ENCODE data around the gene CDCP1.

The CDCP1 gene

DNA sequence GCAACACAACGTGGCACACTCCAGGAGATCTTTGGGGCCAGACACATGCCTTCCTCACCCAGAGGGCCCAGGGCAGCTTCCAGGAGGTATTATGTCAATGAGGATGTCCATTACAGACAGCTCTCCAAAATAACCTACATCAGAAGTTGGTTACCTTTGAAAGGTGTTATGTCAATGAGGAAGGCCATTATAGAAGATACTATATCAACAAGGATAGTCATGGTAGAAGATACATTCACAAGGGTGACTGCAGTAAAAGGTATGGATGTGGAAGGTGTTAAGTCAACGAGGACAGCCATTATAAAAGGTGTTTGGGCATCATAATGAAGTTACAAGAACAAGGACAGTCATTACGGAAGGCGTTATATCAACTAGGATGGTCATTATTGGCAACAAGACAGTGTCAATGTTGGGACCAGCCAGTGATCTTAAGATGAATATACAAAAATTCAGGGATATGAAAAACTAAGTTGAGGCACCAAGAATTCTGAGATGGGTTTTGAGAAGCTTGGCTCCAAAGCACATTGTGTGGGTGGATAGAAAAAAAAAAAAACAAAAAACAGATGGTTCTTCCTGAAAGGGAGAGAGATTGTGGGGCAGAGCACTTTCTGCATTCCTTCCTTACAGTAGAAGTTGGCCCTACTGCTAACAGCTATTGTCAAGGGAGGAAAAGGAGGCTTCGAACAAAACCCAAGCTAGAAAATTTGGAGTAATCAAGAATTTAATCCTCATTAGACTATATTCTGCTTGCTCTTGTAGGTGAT, 11.2 kb downstream of the CDCP1 start:
- DNase-seq: no peak

DNA sequence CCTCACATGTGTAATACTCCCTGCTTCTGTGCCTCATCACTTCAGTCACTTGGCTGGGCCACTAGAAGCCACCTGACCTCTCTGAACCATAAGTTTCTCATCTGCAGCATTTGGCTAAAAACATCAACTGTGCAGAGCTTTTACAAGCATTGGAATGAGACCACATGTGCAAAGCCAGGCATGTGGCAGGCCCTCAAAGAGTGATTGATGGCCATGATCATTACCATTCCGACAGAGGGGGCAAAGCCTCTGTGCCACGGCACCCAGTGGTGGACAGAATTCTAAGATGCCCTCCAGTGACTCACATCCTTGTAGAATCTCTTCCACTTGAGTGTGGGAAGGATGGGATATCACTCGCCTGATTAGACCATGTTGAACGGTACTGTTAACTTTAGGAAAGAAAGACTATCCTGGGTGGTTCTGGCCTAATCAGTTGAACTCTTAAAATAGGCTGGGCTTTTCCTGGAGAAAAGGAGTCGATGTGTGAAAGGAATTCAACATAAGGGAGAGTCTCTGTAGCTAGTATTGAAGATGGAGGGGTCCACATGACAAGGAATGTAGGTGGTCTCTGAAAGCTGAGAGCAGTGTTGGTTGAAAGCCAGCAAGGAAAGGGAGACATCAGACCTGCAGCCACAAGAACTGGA, 13.5 kb downstream of the CDCP1 start:
- no peak for DNase-seq

GRCh38 chr3:45131201-45131600, 15.0 kb downstream of the CDCP1 start:
- DNase-seq: no peak

DNA sequence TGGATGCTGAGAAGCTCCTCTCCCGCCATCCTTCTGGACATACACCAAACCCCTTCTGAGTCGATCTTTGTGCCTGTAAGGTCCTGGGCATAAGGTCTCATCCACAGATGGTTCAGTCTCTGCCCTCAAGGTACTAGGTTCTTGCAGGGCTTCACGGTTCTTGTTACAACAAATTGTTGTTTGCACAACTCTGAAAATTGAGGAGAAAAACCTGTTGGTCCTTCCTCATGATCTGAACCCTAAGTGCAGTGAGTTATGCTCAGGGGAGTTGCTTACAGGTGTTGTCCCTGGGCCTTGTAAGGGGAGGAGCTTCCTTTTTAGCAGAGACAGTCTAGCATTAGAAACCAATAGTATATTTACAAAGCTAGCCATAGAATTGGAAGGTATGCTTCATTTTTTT, 15.7 kb downstream of the CDCP1 start:
- DNase-seq: no peak

GRCh38 chr3:45128950-45129349, 17.2 kb downstream of the CDCP1 start:
- DNase-seq: no peak

DNA sequence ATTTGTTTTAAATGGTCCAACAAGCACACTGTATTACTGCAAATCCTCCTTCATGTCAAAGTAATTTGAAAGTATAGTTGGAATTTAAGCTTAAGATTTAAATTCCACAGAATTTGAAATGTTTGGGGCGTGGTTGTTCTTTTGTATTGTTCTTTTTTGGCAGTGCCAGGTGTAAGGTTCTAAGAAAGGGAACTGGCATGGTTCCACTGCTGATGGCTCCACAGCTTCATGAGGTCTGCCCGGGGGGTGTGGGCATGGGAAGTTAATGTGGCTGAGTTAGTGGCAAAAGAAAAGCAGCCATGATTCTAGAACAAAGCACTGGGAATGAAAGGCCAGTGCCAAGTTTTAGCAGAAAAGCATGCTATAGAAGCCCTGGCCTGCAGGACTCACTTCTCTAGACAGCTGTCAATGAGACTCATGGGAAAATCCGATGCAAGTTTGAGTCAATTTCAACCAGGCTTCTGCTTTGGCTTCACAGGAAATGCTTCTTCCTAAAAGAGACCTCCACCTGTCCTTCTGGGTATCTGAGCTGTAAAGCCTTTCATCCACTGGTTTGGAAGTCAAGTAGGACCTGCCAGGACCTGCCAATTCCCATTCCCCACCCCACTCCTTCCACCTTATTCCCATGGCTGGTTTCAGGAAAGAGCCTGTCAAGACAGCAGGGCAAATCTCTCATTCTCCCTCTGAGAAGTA, 18.9 kb downstream of the CDCP1 start:
- no peak for DNase-seq

DNA sequence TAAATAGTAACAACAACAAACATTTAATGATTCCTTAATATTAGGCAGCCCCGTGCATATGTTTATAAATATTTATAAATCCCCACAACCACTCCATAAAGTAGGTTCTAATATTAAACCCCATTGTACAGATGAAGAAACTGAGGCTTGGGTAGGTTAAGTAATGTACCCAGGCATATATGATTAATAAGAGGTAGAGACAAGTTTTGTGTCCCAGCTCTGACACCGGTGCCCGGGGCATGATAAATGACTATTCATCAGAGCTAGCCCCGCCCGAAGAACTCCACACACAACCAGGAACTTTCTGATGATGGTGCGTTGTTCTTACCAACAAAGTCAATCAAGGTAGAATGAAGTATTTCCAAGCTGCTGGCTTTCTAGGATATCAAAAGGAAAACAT, 19.4 kb downstream of the CDCP1 start:
- DNase-seq: no peak

GRCh38 chr3:45125550-45126026, 20.6 kb downstream of the CDCP1 start:
- DNase-seq: no peak

- DNase-seq: no peak
Measured at GRCh38 chr3:45124956-45125355, 21.2 kb downstream of the CDCP1 start.

- DNase-seq: no peak
Measured at GRCh38 chr3:45124352-45124751, 21.8 kb downstream of the CDCP1 start.

GRCh38 chr3:45123581-45124269, 22.5 kb downstream of the CDCP1 start:
- DNase-seq: no peak

DNA sequence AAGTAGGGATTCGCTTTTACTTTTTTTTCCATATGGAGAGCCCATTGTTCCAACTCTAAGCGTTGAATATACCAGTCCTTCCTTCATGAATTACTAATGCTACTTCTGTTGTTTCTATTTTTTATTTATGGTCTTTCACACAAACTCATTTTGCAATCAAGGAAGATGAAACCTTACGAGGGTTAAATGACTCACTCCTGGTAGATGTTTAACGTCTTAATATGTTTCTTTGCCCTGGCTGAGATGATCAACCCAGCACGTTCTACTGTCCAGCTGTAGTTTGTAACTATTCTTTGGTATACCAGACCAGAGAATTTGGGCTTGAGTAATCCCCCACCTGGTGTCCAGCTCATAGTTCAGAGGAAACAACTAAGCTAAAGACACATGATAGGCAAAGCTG, 23.1 kb downstream of the CDCP1 start:
- DNase-seq: no peak

DNA sequence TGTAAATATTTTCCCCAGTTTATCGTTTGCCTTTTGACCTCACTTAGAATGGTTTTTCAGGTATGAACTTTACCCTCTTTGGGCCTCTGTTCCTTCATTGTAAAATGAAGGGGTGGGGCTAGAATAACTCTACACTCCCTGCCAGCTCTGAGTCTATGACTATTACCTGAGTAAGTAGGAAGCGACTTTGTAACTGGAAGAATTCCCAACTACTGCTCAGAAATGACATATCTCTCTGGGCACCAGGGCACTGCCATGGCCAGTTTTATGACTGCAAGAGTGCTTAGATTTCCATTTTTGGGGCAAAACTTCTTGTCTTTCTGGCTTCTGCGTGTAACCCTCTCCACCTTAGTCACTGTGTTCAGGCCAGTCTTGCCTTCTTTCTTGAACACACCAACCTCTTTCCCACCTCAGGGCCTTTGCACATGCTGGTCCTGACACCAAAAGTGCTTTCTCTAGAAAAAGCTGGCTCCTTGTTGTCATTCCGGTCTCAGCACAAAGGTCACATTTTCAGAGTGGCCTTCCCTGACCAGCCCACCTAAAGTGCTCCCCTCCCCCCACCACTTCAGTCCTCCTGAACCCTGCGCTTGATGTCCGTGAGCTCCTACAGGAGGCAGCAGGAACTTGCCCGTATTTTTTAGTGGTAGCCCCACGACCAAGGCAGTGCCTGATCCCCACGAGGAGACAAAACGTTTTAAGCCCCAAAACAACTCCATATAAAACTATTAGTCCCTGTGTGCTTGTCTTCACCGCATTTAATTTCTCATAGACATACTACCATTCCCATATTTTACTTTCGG, 25.6 kb downstream of the CDCP1 start:
- no peak for DNase-seq

DNA sequence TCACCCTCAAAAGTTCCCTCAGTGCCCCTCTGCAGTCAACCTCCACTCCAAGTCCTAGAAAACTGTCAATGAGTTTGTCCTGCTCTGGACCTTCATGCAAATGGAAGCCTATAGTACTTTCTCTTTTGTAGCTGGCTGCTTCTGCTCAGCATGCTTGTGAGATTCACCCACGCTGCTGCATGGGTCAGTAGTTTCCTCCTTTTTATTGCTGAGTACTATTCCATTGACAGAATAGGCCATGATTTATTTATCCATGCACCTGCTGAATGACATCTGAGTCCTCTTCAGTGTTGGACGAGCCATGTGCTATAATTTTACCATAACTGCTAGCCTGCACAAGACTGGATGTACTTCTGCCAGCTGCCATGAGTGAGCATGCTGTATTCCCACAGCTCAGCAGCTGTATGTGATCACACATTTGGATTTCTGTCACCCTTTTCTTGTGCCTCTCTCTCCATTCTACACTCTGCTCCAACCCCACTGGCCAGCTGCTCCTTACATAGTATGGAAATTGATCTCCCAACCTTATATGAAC, 26.3 kb downstream of the CDCP1 start:
- DNase-seq: peak in 1 of 3 experiments; percentile 11

GRCh38 chr3:45119376-45119775, 26.8 kb downstream of the CDCP1 start:
- no peak for DNase-seq

DNA sequence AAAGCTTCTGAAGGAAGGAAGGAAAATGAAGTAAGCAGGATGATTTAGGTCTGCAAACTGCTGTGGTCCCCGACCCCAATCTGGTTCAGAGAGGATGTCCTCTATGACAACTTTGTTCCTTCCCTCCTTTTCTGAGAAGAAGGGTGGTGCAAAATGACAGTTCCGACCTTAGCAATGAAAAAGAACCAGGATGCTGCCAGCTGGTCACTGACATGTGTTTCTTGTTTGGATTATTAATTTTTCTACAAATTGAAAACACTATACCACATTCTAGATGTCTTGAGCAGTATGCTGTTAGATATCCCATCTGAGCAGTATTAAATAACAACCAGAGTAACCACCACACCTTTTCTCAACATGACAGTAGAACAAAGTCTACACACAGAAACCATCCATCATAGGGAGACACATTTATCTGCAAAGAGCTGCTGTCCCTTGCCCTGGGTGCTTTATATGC, 27.5 kb downstream of the CDCP1 start:
- DNase-seq: peak in 1 of 3 experiments; percentile 60

- no peak for DNase-seq
Measured at GRCh38 chr3:45116350-45116749, 29.8 kb downstream of the CDCP1 start.

- no peak for DNase-seq
Measured at GRCh38 chr3:45113625-45114050, 32.5 kb downstream of the CDCP1 start.

GRCh38 chr3:45112939-45113338, 33.2 kb downstream of the CDCP1 start:
- DNase-seq: no peak

DNA sequence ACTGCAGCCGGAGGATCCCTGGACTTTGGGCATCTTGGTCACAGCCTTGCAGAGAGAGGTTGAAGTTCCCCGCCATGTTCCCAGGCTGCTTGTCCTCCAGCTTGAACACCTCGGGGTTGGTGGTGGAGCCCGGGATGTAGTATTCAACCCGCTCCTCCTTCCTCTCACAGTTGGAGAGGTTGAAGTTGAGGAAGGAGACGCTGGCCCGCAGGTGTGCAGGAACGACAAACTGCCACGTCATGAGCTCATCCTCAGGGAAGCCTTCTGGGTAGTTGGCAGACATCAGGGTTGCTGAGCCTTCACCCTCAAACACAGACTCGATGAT, 35.7 kb downstream of the CDCP1 start:
- DNase-seq: no peak

DNA sequence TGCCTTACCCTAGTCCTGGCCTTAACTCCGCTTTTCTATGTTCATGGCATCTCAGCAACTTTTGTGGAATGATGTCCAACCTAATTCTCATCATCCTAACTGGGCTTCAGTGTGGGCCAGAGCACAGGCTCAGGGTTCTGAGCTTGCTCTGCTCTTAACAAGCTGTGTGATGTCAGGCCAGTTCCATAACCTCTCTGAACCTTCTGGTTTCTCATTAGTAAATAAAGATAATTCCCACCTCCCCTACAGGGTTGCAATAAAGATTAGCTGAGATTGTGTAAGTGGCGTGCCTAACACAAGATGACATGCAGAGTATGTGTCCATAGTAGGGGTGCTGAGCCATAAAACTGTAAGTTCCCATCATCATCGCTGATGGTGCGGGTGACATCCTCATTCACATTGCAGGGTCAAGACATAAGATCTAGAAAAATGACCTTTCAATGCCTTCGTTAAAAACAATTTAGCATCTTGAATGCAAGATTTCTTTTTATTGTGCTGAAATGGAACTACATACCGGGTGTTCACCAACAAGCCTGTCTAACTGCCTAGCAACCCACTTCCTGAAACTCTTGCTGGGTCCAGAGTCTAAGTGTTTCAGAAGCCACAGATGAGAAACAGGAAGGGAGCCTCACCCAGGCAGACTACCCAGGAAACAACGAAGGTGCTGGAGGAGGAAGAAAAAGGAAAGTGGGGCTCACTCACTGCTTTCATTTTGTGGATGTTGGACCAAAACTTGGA, 36.2 kb downstream of the CDCP1 start:
- no peak for DNase-seq

Measured in NCI-H1417 (cell line).